NCI-H2171 (cell line): ENCODE data around the gene DUSP1.
A peak's percentile ranks its signal among the peaks of the same experiment; 100 is the strongest.

ENCODE experiments used
- DNase-seq: peaks from one replicate; lab custom pipeline; 2025; lab: John Stamatoyannopoulos, UW

DUSP1 gene

GRCh38 chr5:172777881-172778814 lies 7.2 kb upstream of the DUSP1 start:
- no peak for DNase-seq

- no peak for DNase-seq
Measured at GRCh38 chr5:172776235-172776594, 5.2 kb upstream of the DUSP1 start.

DNA sequence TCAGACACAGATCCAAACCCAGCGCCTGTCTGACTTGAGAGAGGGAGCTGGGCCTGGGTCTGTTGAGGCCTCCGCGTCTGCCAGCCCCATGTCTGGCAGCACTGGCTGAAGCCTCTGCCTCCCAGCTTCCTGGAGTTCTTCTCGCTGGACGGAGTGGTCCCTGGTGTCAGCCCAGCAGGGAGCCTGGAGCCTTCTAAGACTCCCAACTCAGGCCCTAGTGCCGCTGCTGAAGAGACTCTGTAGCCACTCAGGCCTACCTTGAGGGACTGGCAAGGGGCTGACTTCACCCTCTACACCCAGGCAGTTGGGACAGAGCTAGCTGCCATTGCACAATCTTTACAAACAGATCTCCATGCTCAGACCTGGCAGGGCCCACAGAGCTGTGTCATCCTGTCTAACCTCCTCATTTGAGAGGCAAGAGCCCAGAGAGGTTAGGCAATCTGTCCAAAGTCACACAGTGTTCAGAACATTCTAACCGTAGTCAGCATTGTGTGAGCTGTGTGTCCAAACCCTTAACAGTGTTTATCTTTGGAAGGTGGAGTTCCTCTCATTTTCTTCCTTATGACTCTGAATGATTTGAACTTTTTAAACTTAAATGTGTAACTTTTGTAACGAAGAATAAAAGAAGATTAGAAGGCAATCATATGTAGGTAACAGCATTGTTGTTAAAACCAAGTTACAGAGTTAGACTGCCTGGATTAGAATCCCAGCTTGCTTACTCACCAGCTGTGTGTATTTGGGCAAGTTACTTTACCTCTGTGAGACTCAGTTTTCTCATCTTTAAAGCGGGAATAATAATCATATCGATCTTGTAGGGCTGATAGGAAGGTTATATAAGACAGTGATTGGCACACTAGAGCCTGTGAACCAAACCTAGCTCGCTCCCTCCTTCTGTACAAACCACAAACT lies 4.6 kb upstream of the DUSP1 start:
- DNase-seq, result no peak

GRCh38 chr5:172774561-172775315 lies 3.7 kb upstream of the DUSP1 start:
- DNase-seq, result no peak

- DNase-seq, result no peak
Measured at GRCh38 chr5:172773481-172774469, 2.8 kb upstream of the DUSP1 start.

DNA sequence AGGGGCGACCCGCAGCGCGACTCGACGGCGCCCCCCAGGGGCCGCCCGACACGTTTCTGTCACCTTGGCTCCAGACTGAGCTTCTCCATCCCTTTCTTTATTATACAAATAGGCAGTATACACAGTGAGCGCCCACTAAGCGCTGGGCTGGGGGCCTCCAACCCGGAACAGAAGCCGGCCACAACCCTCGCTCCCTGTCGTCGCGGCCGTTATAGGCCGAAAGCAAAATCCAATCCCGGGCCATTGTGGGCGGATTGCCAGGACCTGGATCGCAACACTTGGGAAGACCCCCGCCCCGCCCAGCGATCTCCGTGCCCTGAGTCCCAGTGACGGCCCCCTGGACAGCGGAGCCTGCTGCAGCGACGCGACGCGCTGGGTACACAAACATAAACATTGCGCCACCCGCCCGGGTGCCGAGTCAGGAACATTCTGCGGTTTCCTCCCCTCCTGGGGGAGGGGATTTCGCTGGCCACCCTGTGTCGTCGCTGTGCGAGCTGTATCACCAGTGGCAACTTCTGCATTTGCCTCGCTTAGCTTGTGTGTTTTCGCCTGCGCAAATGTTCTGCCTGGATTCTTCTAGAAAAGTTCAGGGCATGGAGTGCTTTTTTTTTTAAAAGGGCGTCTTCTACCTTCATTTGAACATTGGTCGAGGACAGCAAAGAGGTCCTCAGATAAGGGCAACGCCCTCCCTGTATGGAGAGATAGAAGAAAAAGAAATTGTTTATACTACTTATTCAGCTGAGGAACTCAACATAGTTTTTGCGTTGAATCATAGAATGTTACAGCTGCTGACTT lies 1.3 kb upstream of the DUSP1 start:
- no peak for DNase-seq

GRCh38 chr5:172771439-172772111 lies 580 bp upstream of the DUSP1 start:
- no peak for DNase-seq

GRCh38 chr5:172770374-172770674 lies 671 bp downstream of the DUSP1 start:
- no peak for DNase-seq

DNA sequence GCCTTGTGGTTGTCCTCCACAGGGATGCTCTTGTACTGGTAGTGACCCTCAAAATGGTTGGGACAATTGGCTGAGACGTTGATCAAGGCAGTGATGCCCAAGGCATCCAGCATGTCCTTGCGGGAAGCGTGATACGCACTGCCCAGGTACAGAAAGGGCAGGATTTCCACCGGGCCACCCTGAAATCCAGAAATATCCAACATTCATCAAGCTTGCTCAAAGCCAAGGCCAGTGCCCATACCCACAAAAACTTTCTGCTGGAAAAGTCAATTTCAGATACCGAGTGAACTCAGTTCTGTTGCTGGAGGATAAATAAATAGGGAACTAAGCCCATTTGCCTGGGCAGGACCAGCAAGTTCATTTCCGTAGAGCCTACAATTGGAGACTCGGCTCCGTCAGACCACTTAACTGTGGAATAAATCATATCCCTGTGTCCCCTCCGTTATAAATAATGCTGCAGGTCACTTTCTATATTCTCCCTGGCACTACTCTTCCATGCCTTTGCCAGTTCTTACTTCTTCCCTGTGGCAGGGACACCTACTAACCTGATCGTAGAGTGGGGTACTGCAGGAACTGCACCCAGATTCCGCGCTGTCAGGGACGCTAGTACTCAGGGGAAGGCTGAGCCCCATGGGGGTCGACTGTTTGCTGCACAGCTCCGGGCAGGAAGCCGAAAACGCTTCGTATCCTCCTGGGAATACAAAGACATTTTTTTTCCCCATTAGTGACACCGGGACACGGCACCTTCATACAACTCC lies 1.2 kb downstream of the DUSP1 start:
- DNase-seq, result no peak

DNA sequence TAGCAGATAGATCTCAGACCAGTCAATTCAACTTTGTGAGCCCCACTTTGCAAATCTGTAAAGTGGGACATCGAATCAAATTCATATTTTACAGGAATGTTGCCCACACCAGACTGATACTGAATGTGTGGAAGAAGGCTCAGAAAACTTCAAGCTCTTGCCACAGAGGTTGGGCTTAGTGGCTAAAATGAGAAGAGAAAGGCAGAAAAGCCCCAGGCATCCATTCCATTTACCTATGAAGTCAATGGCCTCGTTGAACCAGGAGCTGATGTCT lies 1.7 kb downstream of the DUSP1 start:
- no peak for DNase-seq

- no peak for DNase-seq
Measured at GRCh38 chr5:172768573-172769341, 2.2 kb downstream of the DUSP1 start.

DNA sequence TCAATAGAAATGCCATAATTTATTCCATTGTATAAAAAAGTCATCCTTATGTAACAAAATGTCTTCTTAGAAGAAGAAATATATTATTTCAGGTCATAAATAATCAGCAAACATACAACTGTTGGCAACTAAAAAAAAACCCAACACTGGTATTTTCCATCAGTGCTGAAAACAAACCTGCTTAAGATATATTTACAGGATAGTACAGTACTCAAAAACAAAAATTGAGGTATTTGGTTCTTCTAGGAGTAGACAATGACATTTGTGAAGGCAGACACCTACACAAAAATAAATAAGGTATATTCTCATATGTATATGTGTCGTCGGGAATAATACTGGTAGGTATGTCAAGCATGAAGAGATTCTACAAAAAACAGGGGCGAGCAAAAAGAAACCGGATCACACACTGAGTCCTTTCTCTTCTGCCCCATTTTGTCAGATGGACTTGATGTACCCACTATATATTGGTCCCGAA lies 2.9 kb downstream of the DUSP1 start:
- no peak for DNase-seq

- DNase-seq, result no peak
Measured at GRCh38 chr5:172766287-172767108, 4.5 kb downstream of the DUSP1 start.

DNA sequence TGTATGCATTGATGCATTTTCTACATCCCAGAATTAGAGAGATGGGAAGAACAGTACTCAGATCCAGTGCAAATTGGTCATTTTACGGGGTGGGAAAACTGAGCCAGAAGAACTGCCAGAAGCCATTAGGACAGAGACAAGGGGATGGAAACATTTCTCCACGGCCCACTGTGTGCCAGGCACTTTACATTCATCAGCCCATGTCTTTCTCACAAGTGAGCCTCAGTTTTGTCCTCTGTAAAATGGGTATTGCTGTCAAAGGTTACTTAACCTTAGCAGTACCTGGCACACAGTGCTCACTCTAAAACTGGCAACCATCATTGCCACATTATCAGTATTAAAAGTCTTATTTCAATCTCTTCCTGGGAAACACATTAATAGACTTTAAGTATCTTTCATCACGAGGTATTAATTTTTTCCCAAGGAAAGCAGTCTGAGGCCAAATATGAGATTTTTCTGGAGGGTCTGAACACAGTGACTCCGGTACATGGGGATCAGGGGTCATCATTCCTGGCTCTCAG lies 5.2 kb downstream of the DUSP1 start:
- DNase-seq, result no peak

- DNase-seq, result peak; percentile 89
Measured at GRCh38 chr5:172764861-172765765, 5.9 kb downstream of the DUSP1 start.

DNA sequence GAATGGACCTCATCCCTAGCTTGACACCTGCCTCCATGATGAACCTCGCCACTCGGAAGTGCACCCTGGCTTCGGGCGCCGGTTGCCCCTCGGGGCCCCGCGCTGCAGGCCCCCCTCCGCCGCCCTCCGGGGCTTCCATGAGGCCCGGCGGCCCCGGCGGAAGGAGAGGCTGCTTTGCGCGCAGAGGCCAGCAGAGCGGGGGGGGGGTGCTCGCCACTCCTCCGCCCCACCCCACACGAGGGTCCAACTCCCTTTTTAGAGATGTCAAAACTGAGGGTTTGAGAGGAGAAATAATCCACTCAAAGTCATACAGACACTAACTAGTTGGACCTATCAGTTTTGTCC lies 7.9 kb downstream of the DUSP1 start:
- no peak for DNase-seq
